Fibroblast of pulmonary artery (primary cell): ENCODE measurements around the gene ECE2.

Experiments used
- DNase-seq: peaks from one replicate; pipeline ENCODE4 v3.0.0-alpha.2; 2010; ENCODE audit warnings: low read depth
- H3K4me3 ChIP-seq: replicated peaks from 2 replicates; pipeline ENCODE4 v1.5.1; 2011; ENCODE audit warnings: low read depth, mild to moderate bottlenecking, control low read depth, low read length, moderate library complexity
- TF ChIP-seq, protein P1 (sequence below): IDR thresholded peaks from 2 replicates; pipeline ENCODE4 v1.5.1; 2011; ENCODE audit warnings: mild to moderate bottlenecking, control low read depth, low read length, inconsistent platforms; ENCODE audit errors: missing control alignments

ECE2 gene

GRCh38 chr3:184236033-184236410 is 39.8 kb upstream of the ECE2 start:
- H3K4me3 ChIP-seq, result no peak overlapping the region
- TF ChIP-seq, protein P1, sequence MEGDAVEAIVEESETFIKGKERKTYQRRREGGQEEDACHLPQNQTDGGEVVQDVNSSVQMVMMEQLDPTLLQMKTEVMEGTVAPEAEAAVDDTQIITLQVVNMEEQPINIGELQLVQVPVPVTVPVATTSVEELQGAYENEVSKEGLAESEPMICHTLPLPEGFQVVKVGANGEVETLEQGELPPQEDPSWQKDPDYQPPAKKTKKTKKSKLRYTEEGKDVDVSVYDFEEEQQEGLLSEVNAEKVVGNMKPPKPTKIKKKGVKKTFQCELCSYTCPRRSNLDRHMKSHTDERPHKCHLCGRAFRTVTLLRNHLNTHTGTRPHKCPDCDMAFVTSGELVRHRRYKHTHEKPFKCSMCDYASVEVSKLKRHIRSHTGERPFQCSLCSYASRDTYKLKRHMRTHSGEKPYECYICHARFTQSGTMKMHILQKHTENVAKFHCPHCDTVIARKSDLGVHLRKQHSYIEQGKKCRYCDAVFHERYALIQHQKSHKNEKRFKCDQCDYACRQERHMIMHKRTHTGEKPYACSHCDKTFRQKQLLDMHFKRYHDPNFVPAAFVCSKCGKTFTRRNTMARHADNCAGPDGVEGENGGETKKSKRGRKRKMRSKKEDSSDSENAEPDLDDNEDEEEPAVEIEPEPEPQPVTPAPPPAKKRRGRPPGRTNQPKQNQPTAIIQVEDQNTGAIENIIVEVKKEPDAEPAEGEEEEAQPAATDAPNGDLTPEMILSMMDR, result no peak
- no peak for DNase-seq

DNA sequence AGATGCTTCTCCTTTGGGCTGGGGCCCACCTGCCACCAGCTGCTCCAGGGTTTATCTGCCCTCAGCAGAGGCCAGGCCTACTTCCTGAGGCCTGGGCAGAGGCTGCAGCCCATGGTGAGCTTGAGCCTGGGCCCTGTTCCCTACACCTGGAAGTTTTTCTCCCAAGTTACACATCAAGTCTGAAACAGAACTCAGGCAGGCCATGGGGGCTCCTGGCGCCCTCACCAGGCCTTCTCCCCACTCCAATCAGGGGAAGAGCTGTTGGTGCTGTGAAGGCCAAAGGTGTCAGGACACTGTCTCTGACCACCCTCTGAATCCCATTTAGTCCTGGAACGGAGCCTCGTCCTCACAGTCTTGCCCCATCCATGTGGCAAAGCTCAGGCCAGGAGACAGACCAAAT is 39.2 kb upstream of the ECE2 start:
- no peak for DNase-seq
- TF ChIP-seq, protein P1, result no peak
- no peak overlapping the region for H3K4me3 ChIP-seq

DNA sequence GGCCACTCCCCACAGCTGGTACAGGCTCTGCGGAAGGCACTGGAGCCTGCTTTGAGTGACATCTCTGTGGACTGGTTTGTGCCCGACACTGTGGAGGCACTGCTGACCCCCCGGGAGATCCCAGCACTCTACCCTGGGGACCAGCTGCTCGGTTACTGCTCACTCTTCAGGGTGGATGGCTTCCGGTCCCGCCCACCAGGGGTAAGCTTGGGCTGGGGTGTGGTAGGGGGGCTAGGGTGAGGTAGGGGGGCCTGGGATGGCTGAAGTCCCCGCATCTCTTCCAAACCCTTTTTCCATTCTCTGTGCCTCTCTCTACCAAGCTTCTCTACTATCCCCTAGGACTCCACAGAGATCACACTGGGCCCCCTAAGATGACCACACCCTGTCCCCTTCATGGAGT is 38.6 kb upstream of the ECE2 start:
- no peak for DNase-seq
- no peak overlapping the region for H3K4me3 ChIP-seq
- TF ChIP-seq, protein P1, result no peak

- TF ChIP-seq, protein P1, result no peak
- H3K4me3 ChIP-seq, result no peak overlapping the region
- DNase-seq, result no peak
These were observed 38.0 kb upstream of the ECE2 start for GRCh38 chr3:184237807-184238206.

GRCh38 chr3:184238246-184238818 is 37.5 kb upstream of the ECE2 start:
- no peak for DNase-seq
- H3K4me3 ChIP-seq, result no peak overlapping the region
- TF ChIP-seq, protein P1, result no peak

- no peak overlapping the region for H3K4me3 ChIP-seq
- no peak for DNase-seq
- TF ChIP-seq, protein P1, result no peak
These were observed 36.6 kb upstream of the ECE2 start for GRCh38 chr3:184239221-184239620.

GRCh38 chr3:184239708-184240107 is 36.1 kb upstream of the ECE2 start:
- no peak overlapping the region for H3K4me3 ChIP-seq
- TF ChIP-seq, protein P1, result no peak
- DNase-seq, result no peak
